ENCODE results near the gene RPN1.
"Not testable (repeated sequence)": the region's sequence is repeated elsewhere in the genome, so short reads cannot be mapped to it uniquely, and the experiment has no call there.

RPN1 gene

DNA sequence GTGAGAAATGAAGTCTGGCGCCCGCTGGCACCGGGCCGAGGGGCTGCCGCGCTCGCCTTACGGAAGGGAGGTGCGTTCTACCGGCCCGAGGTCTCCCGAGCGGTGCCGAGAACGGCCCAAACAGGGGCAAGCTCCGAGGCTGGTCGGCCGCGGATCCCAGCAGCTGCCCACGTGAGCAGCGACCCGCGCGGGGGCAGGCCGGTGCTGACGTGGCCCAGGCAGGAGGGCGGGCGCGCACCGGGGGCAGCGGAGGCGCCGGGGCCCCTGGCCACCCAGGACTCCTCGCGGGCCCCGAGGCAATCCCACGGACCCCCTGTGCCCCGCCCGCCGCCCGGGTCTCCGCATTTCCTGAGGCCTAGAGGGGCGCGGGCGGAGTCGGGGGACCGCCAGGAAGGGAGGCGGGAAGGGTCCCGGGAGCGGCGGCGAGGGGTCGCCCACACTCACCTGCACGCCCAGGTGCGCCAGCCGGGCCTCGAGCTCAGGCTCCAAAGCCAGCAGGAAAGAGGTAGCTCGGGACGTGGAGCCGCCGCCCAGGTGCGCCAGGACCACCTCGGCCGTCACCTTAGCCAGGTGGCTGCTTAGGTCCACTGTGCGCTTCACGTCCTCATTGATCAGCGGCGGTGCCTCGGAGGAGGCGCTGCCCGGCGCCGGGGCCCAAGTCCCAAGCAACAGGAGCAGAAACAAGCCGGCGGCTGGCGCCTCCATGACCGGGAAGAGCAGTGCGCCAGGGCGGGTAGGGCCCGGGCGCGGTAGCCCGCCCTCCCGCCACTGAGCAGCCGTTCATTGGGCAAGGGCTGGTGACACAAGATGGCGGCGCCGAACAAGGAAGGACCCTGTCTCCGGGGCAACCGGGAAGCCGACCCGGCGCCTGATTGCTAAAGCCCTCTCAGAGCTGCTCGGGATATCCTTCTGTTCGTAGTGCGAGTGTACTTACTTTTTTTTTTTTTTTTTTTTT lies at the start of gene RPN1:
Gene RPN1 (minus strand): TSS at position 723 of the 955 bp plus-strand sequence. CDS start 18 bp downstream, at position 705.
- peak; percentile 36 to 95 (median 89) for DNase-seq

DNA sequence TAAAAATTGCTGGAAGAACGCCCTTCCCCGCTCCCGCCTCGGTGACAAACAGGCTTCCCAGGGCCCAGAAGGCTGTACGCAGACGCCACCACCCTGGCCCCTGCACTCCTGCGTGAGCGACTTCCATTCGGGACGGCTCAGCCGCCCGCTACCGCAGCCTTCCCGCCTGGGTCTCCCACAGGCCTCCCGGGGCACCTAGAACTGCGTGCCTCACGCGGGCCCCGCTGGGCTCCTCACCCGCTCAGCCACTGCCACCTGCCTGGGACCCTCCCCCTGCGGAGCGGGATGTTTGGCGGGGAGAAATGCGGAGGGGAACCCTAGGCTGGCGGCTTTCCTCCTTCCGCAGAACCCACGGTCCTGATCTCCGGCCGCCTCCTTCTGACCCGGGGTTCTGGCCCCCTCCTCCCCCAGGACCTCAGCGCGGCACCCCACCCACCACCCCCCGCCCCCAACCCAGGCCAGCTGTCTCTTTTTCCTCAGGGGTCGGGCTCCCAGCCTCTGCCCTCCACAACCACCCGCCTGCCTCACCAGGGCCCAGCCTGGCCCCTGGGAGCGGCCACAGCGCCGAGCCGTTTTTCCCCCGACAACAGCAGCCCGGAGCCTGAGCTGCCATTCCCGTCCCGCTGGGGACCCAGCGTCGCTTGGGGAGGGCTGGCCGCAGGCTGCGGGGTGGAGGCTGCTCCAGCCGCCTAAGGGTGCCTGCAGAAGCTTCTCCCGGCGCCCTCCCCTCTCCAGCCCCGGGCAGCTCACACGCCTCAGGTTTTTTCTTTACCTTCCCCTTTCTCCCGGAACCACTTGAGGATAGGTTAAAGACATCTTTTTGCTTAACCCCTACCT lies 47.8 kb upstream of the RPN1 start:
- peak in 28 of 51 donors; percentile 5 to 62 (median 24) for DNase-seq

DNA sequence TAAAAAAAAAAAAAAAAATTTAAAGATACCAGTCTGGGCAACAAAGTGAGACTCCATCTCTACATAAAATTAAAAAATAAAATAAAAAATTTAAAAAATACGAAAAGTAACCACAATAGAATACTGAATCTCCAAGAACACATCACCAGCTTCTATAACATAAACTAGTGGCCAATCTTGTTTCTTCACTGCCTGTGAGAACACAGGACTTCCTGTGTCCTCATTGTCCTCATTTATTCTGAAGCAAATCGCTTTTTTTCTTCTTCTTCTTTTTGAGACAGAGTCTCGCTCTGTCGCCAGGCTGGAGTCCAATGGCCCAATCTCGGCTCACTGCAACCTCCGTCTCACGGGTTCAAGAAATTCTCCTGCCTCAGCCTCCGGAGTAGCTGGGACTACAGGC lies 46.7 kb upstream of the RPN1 start:
- DNase-seq: no peak

DNA sequence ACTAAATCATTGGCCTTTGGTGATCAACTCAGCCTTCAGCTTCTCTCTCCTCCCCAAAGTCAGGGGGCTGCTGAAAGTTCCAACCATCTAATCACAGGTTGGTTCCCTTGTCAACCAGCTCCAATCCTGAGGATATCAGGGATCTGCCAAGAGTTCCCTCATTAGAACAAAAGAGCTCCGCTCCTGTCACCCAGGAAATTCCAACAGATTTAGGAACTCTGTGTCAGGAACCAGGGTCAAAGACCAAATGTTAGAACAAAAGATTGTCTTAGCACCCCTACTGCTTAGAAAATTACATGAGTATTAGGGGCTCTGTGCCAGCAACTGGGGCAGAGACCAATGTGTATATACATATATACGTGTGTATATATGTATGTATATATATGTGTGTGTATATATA lies 43.1 kb upstream of the RPN1 start:
- no peak for DNase-seq

DNA sequence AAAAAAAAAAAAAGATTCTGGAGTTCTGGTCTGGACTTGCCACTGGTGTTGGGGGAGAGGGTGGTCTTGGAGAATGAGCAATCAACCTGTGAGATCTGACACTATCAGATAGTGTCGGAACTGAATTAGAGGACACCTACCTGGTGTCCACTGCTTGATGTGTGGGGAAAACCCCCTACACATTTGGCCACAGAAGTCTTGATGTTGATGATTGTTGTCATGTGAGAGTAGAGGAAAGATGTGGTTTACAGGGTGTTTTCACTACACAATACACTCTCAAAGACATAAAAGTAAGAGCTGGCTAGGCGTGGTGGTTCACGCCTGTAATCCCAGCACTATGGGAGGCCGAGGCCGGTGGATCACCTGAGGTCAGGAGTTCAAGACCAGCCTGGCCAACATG lies 38.4 kb upstream of the RPN1 start:
- DNase-seq: no peak

DNA sequence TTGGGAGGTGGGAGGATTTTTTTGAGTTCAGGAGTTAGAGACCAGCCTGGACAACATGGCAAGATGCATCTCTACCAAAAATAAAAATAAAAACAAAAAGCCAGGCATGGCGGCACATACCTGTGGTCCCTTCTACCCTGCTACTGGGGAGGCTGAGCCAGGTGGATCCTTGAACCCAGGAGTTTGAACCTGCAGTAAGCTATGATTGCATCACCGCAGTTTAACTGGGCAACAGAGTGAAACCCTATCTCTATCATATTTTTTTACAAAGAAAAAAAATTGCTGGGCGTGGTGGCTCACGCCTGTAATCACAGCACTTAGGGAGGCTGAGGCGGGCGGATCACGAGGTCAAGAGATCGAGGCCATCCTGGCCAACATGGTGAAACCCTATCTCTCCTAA lies 35.8 kb upstream of the RPN1 start:
- DNase-seq: no peak

DNA sequence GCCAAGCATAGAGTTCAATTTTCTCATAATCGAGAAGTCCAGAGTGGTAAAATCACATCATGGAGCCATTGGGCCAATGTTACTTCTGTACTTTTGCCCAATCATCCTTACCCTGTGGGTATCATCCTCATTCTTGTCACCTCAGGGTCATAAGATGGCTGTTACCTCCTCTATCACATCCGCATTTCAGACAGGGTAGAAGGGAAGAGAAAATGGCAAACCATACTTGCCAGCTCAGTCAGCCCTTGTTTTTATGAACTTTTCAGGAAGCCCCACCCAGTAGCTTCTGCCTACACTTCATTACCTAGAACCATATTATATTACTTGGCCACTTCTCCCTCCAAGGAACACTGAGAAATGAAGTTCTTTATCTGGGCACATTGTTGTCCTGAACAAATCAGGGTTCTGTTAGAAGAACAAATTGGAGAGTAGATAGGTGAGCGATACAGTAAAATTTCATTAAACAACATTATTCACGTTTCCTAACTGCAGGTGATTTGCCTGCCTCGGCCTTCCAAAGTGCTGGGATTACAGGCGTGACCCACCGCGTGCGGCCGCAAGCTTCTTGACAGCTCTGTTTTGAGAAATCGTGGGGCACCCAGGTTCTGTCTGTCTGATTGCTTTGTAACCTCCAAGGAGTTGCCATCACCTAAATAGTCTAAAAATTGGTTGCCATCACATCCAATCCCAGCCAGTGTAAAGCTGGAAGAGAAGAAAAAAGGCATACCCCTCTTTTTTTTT lies 34.5 kb upstream of the RPN1 start:
- DNase-seq: no peak

DNA sequence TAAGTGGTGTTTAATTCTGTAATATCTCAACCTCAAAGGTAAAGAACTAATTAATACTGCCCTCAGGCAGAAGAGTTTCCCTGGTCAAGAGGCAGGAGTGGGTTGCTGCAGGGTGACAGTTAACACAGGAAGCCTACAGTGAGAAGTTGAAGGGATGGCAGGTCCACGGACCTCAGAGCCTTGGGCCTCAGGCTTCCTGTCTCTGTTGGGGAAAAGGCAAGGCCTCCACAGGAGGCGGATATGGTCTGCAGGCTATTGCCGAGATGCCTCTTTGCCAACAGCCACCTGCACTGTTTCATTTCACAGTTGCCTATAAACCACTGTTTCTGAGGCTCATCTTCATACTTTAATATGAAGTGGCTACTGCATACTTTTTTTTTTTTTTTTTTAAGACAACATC lies 33.3 kb upstream of the RPN1 start:
- no peak for DNase-seq

DNA sequence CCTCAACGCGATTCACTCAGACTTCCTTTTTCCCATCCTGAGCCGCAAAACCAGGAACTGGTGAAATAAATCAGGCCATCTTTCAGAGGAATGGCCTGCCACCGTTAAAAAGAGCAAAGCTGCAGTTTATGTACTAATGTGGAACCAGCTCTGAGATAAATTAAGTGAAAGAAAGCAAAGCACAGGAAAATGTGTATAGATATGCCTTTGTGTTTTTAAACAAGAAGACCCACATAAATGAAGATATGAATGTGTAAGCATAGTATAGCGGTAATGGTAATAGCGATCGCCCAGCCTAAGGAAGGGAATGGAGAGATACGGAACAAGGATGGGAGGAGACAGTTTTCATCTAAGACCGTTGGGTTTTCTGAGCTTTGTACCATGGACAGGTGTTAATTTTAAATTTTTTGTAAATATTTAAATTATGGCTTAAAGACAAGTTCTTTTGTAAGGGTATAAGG lies 30.8 kb upstream of the RPN1 start:
- peak in 1 of 51 donors; percentile 54 for DNase-seq

DNA sequence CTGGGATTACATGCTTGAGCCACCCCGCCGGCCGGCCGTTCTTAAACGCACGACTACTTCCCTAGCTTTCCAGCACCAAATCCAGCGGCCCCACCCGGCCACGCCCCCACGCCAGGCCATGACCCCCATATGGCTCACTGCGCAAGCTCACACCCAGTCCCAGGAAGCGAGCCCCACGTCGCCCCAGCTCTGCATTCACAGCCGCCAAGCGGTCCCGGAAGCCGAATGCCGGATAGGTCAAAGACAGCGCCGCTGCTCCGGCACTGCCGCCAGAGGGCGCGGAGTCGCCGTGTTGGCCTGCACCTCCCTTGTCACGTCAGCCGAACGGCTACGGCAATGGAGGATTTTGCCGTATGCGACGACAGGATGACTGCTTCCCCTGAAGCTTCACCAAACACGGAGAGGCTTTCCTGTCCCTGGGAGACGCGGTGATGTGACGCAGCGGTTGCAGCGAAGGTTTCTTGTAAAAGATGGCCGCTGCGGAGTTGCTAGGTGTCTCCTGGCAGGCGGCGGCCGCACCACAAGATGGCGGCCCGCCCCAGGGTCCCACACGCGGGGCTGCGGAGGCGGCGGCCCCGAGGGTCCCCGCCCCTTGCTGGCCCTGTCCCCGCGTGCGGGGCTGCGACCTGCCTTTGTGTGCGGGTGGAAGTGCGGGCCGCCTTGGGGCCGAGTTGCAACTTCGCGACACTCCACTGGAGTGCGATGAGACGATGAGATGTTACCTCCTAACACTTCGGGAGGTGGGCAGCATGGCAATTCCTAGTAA lies 30.2 kb upstream of the RPN1 start:
- peak; percentile 60 to 100 (median 97) for DNase-seq

DNA sequence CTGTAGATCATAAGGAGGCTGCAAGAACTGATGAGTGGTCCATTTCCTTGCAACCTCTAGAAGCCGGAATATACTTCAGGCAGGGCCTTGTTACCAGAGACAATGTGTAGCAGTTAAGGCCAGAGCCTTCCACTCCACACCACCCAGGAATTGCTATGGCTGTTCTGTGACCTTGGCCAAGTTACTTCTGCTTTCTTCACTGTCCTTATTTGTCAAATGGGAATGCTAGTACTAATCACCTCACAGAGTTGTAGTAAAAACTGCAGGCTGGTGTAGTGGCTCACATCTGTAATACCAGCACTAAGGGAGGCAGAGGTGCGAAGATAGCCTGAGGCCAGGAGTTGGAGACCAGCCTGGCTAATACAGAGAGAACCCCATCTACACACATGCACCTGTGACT lies 28.7 kb upstream of the RPN1 start:
- no peak for DNase-seq

DNA sequence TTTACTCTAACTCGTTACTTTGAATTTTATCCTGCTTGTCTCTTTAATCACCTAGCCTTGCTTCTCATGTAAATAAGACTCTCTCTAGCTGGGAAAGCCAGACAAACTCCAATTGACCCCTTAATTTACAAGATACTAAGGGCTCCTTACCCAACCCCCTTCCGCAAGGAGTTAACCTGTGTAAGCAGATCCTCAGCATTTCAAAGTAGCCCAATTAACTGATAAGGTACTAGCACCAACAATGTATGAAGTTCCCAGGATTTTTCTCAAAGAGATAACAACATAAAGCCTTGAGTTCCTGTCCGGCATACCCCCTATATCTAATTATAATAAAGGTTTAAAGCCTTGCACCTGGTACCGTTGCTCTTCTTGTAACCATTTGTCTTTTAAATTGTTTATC lies 25.2 kb upstream of the RPN1 start:
- DNase-seq: not testable (repeated sequence)

DNA sequence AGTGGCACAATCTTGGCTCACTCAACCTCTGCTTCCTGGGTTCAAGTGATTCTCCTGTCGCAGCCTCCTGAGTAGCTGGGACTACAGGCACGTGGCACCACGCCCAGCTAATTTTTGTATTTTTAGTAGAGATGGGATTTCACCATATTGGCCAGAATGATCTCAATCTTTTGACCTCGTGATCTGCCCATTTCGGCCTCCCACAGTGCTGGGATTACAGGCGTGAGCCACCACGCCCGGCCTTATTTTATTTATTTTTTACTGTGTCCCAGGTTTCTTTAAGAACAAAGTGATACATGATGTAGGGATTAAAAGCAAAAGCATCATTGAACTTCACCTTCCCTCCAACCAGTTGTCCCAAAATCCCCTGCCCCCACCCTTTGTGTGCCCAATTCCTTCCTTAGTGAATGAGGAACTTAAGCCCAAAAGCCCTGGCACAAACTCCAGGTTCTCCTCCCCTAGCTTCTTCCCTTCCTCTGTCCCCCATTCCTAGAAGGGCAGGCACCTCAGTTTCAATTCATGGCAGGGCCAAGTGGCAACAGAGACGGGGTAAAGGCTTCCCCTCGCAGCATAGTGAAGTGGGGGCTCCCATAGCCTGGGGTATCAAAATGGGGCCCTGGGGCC lies 23.7 kb upstream of the RPN1 start:
- DNase-seq: no peak

DNA sequence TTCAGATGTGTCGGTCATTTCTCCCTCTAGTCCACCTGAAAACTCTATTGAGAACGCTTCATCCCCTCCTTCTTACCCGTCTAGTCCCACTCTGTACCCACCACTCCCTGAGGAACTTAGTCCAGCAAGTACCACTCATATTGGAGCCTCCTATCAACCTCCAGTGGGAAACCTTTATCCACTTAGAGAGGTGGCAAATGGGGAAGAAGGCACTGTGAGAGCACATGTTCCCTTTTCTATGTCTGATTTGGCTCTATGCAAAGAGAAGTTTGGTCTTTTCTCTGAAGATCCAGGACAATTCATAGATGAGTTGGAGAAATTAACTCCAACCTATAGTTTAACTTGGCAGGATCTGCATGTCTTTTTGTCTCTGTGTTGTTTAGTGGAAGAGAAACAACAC lies 17.0 kb upstream of the RPN1 start:
- no peak for DNase-seq

DNA sequence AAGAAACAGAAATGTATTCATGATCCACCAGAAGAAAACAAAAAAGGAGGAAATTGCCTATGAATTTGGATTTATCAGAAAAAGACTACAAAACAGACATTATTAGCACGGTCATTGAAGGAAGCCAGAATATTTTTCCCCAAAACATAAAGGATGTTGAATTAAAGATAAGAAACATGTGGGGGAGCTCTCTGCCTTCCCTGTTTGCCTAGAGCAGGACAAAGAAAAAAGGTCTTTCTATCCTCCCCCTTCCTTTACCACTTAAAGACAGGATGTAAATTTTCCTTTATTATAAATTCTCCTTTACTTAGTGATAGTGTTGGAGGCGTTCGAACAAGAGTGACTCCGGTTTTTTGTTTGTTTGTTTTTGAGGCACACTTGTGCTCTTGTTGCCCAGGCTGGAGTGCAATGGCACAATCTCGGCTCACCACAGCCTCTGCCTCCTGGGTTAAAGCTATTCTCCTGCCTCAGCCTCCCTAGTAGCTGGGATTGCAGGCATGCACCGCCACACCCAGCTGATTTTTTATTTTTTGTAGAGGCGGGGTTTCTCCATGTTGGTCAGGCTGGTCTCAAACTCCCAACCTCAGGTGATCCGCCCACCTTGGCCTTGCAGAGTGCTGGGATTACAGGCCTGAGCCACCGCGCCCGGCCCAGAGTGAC lies 14.9 kb upstream of the RPN1 start:
- no peak for DNase-seq

DNA sequence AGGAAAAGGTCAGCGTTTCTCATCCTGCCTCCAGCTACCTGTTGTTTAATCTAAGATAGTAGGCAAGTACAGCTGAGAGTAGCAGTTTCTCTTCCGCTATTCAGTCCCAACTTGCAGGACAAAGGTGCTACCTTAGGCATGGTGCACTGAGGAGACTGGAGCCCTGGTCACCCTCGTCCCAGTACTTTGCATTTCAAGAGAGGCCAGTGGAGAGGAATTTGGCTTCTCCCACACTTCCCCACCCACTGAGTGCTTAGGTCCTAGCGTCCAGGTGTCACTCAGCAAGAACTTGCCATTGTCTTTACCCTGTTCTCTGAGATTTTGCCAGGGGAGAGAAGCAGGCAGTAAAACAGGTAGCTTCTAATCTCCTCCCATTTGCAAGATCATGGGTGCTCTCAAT lies 12.5 kb upstream of the RPN1 start:
- no peak for DNase-seq

DNA sequence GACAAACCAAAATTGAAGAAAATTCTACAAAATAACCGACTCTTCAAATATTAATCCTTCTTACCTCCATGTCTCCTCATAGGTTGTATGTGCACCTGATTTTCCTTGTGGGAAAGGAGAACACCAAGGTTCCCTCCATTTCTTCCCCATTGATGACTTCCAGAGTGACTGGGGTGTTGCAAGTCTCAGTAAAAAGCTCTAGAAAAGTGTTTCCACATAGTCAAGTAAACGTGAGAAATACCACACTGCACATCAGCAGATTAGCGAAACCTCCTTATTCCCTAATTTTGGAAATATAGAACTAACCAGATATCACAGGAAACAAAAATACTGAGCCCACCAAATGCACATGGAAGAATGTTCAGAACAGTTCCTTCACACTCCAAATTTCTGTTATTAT lies 4.9 kb upstream of the RPN1 start:
- DNase-seq: no peak

DNA sequence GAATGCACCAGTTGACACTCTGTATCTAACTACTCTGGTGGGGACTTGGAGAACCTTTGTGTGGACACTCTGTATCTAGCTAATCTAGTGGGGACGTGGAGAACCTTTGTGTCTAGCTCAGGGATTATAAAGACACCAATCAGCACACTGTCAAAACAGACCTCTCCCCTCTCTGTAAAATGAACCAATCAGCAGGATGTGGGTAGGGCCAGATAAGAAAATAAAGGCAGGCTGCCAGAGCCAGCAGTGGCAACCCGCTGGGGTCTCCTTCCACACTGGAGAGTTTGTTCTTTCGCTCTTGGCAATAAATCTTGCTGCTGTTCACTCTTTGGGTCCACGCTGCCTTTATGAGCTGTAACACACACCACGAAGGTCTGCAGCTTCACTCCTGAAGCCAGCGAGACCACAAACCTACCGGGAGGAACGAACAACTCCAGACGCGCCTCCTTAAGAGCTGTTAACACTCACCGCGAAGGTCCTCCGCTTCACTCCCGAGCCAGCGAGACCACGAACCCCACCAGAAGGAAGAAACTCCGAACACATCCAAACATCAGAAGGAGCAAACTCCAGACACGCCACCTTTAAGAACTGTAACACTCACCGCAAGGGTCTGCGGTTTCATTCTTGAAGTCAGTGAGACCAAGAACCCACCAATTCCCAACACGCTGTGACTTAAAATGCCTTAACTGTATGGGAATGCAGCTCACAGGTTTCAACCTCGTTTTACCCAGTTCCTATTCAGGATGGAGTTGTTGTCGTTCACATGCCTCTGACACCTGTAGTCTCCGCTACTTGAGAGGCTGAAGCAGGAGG lies 3.6 kb upstream of the RPN1 start:
- DNase-seq: not testable (repeated sequence)

Measured in hypothalamus (tissue), 51 donors.